H1 (cell line): ENCODE measurements around the gene NCK2. TPM values are rescaled to one million over a fixed set of nuclear protein-coding genes. Genes with fewer than 3 reads are reported as not detected.

ENCODE experiments used
- GABPA ChIP-seq: IDR thresholded peaks from 2 replicates; pipeline ENCODE4 v1.6.1; 2011; ENCODE audit warnings: mild to moderate bottlenecking, low read length, moderate library complexity, borderline replicate concordance; ENCODE audit not compliant: insufficient read depth
- POLR2AphosphoS5 ChIP-seq: IDR thresholded peaks from 2 replicates; pipeline ENCODE4 v1.6.1; 2011; ENCODE audit warnings: low read depth, low read length
- polyA plus RNA-seq, 7 experiments: library from polyadenylated mRNA; depleted of rRNA in 3 of 7; stranded (reverse) in 5 of 7; unstranded in 2 of 7; fragments of >200 nt in 5 of 7; fragments of 200-250 nt in 2 of 7; gene quantifications; 1 replicate in 5 of 7; 2 replicates in 1 of 7; 4 replicates in 1 of 7; pipeline versions ENCODE4 v1.2.1 to v1.2.3, GENCODE V29; 2011 to 2013; ENCODE audit warnings: missing spikeins in 2 of 7, mixed read lengths in 2 of 7
- total RNA-seq: library from RNA; stranded (reverse); fragmentation: NEBNext Ultra II Directional; extraction: Animal tissue kit (Norgen Biotek cat#: 25700); gene quantifications from 2 replicates; pipeline ENCODE4 v1.2.1, GENCODE V29; 2021

Gene NCK2
- total and polyA plus RNA-seq, 2 of the 8 experiments (the other 6 are each of a cell fraction or from before 2014, with no cell fraction given) = 30.3 to 65.7 TPM

GRCh38 chr2:105766300-105766866, 21.7 kb downstream of the NCK2 start (continued):
- TF ChIP-seq GABPA (no peak), POLR2AphosphoS5 (no peak)
